ENCODE results near the gene C2orf68. TPM values are rescaled to one million over a fixed set of nuclear protein-coding genes. Genes with fewer than 3 reads are reported as not detected.
A peak's percentile ranks its signal among the peaks of the same experiment; 100 is the strongest.

C2orf68 gene
- total and polyA plus RNA-seq, 2 of the 13 experiments (the other 11 are each of a cell fraction or from before 2014, with no cell fraction given): 47.1 to 77.4 TPM

GRCh38 chr2:85611705-85612587, at the start of gene C2orf68 (continued):
- no peak for TF ChIP-seq ZNF839 (CRISPR knock-in tag; IDR thresholded peaks at IDR 0.05; ENCODE audit: borderline replicate concordance)
- peak; percentile 99 for TF ChIP-seq ERF (CRISPR knock-in tag; IDR thresholded peaks at IDR 0.05)
- TF ChIP-seq ZNF792 (CRISPR knock-in tag; IDR thresholded peaks at IDR 0.05): peak; percentile 80
- no peak for TF ChIP-seq HOXA7 (CRISPR knock-in tag; IDR thresholded peaks at IDR 0.05)
- TF ChIP-seq MTA3 (CRISPR knock-in tag; IDR thresholded peaks at IDR 0.05): no peak
- TF ChIP-seq, protein P1, sequence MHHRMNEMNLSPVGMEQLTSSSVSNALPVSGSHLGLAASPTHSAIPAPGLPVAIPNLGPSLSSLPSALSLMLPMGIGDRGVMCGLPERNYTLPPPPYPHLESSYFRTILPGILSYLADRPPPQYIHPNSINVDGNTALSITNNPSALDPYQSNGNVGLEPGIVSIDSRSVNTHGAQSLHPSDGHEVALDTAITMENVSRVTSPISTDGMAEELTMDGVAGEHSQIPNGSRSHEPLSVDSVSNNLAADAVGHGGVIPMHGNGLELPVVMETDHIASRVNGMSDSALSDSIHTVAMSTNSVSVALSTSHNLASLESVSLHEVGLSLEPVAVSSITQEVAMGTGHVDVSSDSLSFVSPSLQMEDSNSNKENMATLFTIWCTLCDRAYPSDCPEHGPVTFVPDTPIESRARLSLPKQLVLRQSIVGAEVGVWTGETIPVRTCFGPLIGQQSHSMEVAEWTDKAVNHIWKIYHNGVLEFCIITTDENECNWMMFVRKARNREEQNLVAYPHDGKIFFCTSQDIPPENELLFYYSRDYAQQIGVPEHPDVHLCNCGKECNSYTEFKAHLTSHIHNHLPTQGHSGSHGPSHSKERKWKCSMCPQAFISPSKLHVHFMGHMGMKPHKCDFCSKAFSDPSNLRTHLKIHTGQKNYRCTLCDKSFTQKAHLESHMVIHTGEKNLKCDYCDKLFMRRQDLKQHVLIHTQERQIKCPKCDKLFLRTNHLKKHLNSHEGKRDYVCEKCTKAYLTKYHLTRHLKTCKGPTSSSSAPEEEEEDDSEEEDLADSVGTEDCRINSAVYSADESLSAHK (CRISPR knock-in tag; IDR thresholded peaks at IDR 0.05; ENCODE audit: borderline replicate concordance): no peak
- no peak for TF ChIP-seq ZBTB20 (CRISPR knock-in tag; IDR thresholded peaks at IDR 0.05; ENCODE audit: borderline replicate concordance, low read depth)
- peak; percentile 84 for TF ChIP-seq SALL1 (CRISPR knock-in tag; IDR thresholded peaks at IDR 0.05)
- TF ChIP-seq ZFP62 (CRISPR knock-in tag; IDR thresholded peaks at IDR 0.05): no peak
- TF ChIP-seq, protein P2, sequence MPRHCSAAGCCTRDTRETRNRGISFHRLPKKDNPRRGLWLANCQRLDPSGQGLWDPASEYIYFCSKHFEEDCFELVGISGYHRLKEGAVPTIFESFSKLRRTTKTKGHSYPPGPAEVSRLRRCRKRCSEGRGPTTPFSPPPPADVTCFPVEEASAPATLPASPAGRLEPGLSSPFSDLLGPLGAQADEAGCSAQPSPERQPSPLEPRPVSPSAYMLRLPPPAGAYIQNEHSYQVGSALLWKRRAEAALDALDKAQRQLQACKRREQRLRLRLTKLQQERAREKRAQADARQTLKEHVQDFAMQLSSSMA (CRISPR knock-in tag; IDR thresholded peaks at IDR 0.05): peak; percentile 58
- no peak; the same call in 1 of the 2 replicates for TF ChIP-seq KDM5A (IDR thresholded peaks at IDR 0.05; ENCODE audit: borderline replicate concordance, low read length)
- TF ChIP-seq SIX1 (CRISPR knock-in tag; IDR thresholded peaks at IDR 0.05; ENCODE audit: borderline replicate concordance): 0 out of 2 replicates have a peak, but pooled peaks have one; percentile 9
- TF ChIP-seq NFYB (CRISPR knock-in tag; IDR thresholded peaks at IDR 0.05): peak; percentile 25
- no peak for TF ChIP-seq ZNF503 (CRISPR knock-in tag; IDR thresholded peaks at IDR 0.05)
- TF ChIP-seq FOXP4 (CRISPR knock-in tag; IDR thresholded peaks at IDR 0.05): peak; percentile 77
- no peak for TF ChIP-seq ZBTB1 (CRISPR knock-in tag; IDR thresholded peaks at IDR 0.05; ENCODE audit: borderline replicate concordance)
- TF ChIP-seq ADNP (CRISPR knock-in tag; IDR thresholded peaks at IDR 0.05): no peak
- TF ChIP-seq, protein P3, sequence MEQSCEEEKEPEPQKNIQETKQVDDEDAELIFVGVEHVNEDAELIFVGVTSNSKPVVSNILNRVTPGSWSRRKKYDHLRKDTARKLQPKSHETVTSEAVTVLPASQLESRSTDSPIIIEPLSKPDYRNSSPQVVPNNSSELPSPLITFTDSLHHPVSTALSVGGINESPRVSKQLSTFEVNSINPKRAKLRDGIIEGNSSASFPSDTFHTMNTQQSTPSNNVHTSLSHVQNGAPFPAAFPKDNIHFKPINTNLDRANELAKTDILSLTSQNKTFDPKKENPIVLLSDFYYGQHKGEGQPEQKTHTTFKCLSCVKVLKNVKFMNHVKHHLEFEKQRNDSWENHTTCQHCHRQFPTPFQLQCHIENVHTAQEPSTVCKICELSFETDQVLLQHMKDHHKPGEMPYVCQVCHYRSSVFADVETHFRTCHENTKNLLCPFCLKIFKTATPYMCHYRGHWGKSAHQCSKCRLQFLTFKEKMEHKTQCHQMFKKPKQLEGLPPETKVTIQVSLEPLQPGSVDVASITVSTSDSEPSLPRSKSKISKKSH (CRISPR knock-in tag; IDR thresholded peaks at IDR 0.05; ENCODE audit: borderline replicate concordance): peak; percentile 44
- no peak for TF ChIP-seq ZNF530 (CRISPR knock-in tag; IDR thresholded peaks at IDR 0.05; ENCODE audit: low read depth)
- peak; percentile 13 for TF ChIP-seq PHF5A (CRISPR knock-in tag; IDR thresholded peaks at IDR 0.05; ENCODE audit: low read depth, unreplicated experiment)
